ENCODE data around the gene GLB1L3.
A peak's percentile ranks its signal among the peaks of the same experiment; 100 is the strongest.
"Not testable (repeated sequence)": the region's sequence is repeated elsewhere in the genome, so short reads cannot be mapped to it uniquely, and the experiment has no call there.

The GLB1L3 gene

DNA sequence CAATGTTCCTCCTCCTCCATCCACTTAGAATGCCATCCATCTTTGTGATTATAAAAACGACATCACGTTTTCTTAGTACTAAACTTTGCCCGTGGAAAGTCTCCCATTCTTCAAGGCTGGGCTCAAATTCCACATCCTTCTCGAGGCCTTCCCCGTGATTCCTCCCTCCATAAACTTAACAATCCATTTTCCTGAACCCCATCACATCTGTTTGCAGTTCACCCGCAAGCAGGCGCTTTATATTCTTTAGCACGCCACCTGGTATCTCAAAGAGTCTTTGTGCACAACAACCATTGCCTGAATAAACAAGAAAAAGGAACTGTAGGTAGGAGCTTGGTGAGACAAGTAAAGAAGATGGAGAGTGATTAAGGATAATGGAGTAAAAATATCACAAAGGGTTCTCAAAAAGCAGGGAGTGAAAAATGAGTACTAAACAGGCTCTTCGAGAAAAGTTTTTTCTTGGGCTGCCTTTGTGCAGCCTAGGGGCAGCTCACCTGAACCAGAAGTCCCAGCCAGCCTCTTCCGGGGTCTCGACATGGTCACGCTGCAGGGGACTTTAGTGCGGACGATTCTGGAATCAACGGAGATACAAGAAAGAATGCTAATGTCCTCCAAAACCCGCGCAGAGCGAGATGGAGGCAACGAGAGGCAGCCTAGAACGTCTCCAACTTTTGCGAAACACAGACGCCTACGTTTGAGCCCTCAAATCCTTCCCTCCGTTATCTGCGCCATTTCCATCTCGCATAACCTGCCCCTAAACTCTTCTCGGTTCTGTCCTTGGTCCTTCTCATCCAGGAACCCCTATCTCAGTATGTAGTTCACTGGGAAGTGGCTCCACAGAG lies 23.6 kb upstream of the GLB1L3 start:
- H3K4me3 ChIP-seq (ENCODE audit: low read depth in 1 of 2, low read length in 2 of 2), result peak overlapping the region; percentile 95 to 100
- H3K36me3 ChIP-seq (ENCODE audit: control insufficient read depth in 1 of 2, insufficient read depth in 2 of 2, low read length in 2 of 2), result peaks cover 18 to 43% of the 10 kb centered on the region in 2 donors
- H3K27me3 ChIP-seq (ENCODE audit: low read depth, low read length), result no peaks in the 10 kb centered on the region
- H3K27ac ChIP-seq (ENCODE audit: low read length), result peak overlapping the region; percentile 78
- H3K9me3 ChIP-seq (ENCODE audit: control insufficient read depth in 1 of 2, low read length in 2 of 2), result no peaks in the 10 kb centered on the region
- H3K4me1 ChIP-seq (ENCODE audit: control insufficient read depth in 1 of 2, insufficient read depth in 2 of 2, low read length in 2 of 2), result peaks cover 6 to 23% of the 10 kb centered on the region in 2 donors

DNA sequence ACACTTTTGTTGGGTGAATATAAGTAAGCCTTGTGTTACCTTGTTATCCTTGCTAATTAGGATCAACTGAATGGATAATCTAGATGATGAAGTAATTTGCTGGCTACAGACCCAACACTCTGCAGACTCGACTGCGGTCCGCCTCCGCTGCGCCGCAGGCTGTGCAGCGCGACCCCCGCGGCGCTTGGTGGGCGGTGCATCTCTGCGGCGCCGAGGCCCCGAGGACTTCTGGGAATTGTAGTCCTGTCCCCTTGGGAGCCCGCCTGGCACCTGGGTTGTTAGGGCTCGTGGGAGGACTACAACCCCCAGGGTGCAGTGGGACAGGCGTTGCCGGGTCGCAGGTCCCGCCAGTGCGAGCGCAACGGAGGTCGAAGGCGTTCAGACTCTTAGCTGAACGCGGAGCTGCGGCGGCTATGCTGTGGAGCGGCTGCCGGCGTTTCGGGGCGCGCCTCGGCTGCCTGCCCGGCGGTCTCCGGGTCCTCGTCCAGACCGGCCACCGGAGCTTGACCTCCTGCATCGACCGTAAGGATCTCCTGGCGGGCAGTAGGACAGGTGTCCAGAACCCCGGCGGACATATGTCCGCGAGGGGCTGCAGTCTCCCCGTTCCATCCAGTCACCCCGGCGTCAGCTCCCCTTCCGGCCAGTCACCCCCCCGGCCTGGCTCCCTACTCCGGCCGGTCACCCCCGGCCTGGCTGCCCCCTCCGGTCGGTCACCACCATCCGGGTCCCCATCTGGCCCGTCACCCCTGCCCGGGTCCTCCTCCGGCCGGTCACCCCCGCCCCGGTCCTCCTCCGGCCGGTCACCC lies 22.8 kb upstream of the GLB1L3 start, which contains the start of the genes ACAD8 and THYN1:
TSS of gene ACAD8 (plus strand) at position 381 of the 806 bp plus-strand sequence. CDS start at position 414, 33 bp downstream.
TSS of gene THYN1 (minus strand) at position 165 of the 806 bp plus-strand sequence. CDS start 470 bp downstream, outside the sequence.
- Histone ChIP-seq H3K36me3 (ENCODE audit: control insufficient read depth in 1 of 2, insufficient read depth in 2 of 2, low read length in 2 of 2) (peaks cover 20 to 36% of the 10 kb centered on the region in 2 donors), H3K27me3 (ENCODE audit: low read depth, low read length) (no peaks in the 10 kb centered on the region), H3K9me3 (ENCODE audit: control insufficient read depth in 1 of 2, low read length in 2 of 2) (no peaks in the 10 kb centered on the region), H3K27ac (ENCODE audit: low read length) (peak within 1 kb of the TSS; percentile 78), H3K4me3 (ENCODE audit: low read depth in 1 of 2, low read length in 2 of 2) (peak within 1 kb of the TSS; percentile 95 to 100), H3K4me1 (ENCODE audit: control insufficient read depth in 1 of 2, insufficient read depth in 2 of 2, low read length in 2 of 2) (peaks cover 6 to 23% of the 10 kb centered on the region in 2 donors)

DNA sequence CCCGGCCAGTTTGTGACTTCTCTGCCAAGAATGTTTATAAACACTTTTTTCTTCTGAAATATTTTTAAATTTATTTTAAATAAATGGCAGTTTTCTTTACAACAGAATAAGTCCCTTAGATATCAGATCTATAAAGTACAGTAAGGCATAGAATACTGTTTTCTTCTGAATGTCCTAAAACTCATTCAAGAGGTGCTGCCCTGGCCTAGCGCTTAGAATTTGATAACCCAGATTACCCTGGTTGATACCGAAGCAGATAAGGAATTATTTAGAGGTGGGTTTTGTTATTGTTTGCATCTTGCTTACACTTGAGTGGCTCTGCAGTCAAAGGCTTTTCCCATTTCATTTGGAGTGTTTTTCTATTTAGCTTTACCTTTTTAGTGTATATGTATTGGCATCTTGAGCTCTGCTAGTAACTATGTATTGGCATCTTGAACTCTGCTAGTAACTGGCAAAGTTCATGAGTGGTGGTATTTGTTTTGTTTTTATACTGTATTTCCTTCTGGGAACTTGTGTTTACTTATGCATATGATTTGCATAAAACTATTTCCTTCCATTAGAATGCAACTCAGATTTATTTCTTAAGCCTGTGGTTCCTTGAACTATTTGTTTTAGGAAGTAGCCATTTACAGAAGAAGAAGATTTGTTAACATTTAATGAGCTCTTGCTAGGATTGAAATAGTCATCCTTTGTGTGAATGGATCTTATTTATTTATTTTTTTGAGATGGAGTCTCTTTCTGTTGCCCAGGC lies 21.6 kb upstream of the GLB1L3 start:
- Histone ChIP-seq H3K36me3 (ENCODE audit: control insufficient read depth in 1 of 2, insufficient read depth in 2 of 2, low read length in 2 of 2) (peaks cover 20 to 36% of the 10 kb centered on the region in 2 donors), H3K4me1 (ENCODE audit: control insufficient read depth in 1 of 2, insufficient read depth in 2 of 2, low read length in 2 of 2) (peaks cover 6 to 23% of the 10 kb centered on the region in 2 donors), H3K4me3 (ENCODE audit: low read depth in 1 of 2, low read length in 2 of 2) (peak overlapping the region; percentile 95 to 100), H3K27me3 (ENCODE audit: low read depth, low read length) (no peaks in the 10 kb centered on the region), H3K9me3 (ENCODE audit: control insufficient read depth in 1 of 2, low read length in 2 of 2) (no peaks in the 10 kb centered on the region), H3K27ac (ENCODE audit: low read length) (no peak overlapping the region)

DNA sequence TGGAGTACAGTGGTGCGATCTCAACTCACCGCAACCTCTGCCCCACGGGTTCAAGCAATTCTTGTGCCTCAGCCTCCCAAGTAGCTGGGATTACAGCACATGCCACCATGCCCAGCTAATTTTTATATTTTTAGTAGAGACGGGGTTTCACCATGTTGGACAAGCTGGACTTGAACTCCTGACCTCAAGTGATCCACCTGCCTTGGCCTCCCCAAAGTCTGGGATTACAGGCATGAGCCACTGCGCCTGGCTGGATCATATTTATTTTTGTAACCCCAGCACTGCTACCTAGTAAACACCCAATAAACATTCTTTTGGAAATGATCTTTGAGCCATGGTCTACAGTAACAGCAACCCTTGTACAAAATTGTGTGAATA lies 21.0 kb upstream of the GLB1L3 start:
- H3K4me1 ChIP-seq (ENCODE audit: control insufficient read depth in 1 of 2, insufficient read depth in 2 of 2, low read length in 2 of 2), result peaks cover 6 to 23% of the 10 kb centered on the region in 2 donors
- H3K36me3 ChIP-seq (ENCODE audit: control insufficient read depth in 1 of 2, insufficient read depth in 2 of 2, low read length in 2 of 2), result peaks cover 20 to 36% of the 10 kb centered on the region in 2 donors
- not testable (repeated sequence) for H3K27ac ChIP-seq (ENCODE audit: low read length); H3K27me3 ChIP-seq (ENCODE audit: low read depth, low read length); H3K4me3 ChIP-seq (ENCODE audit: low read depth in 1 of 2, low read length in 2 of 2); H3K9me3 ChIP-seq (ENCODE audit: control insufficient read depth in 1 of 2, low read length in 2 of 2)

DNA sequence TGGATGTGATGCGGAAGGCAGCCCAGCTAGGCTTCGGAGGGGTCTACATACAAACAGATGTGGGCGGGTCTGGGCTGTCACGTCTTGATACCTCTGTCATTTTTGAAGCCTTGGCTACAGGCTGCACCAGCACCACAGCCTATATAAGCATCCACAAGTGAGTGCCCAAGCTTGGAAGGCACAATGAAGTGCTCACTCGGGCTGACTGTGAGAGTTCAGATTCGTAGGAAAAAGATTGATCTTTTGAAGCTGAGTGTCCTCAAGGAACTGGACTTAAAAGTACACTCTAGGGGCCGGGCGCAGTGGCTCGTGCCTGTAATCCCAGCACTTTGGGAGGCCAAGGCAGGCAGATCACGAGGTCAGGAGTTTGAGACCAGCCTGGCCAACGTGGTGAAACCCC lies 19.1 kb upstream of the GLB1L3 start:
- H3K27me3 ChIP-seq (ENCODE audit: low read depth, low read length), result no peaks in the 10 kb centered on the region
- peaks cover 26 to 47% of the 10 kb centered on the region in 2 donors for H3K36me3 ChIP-seq (ENCODE audit: control insufficient read depth in 1 of 2, insufficient read depth in 2 of 2, low read length in 2 of 2)
- H3K4me1 ChIP-seq (ENCODE audit: control insufficient read depth in 1 of 2, insufficient read depth in 2 of 2, low read length in 2 of 2), result peaks cover 3 to 12% of the 10 kb centered on the region in 2 donors
- H3K27ac ChIP-seq (ENCODE audit: low read length), result no peak overlapping the region
- H3K9me3 ChIP-seq (ENCODE audit: control insufficient read depth in 1 of 2, low read length in 2 of 2), result no peaks in the 10 kb centered on the region
- H3K4me3 ChIP-seq (ENCODE audit: low read depth in 1 of 2, low read length in 2 of 2), result no peak overlapping the region

DNA sequence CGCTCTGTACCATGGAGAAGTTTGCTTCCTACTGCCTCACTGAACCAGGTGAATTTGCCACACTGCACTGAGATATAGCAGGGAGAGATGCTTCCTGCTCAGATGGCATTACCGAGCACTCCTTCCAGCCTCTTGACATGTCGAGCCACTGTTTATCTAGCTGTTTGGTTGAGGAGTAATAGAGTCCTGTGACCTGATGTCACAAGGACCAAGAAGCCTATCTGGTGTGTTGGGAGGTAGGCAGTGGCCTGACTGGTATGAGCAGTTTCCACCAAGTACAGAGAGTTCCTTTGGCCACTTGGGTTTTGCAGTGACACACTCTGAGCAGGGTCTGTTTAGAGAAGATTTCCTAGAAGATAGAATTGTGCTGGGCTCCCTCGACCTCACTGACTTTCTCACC lies 17.6 kb upstream of the GLB1L3 start:
- peaks cover 31 to 61% of the 10 kb centered on the region in 2 donors for H3K36me3 ChIP-seq (ENCODE audit: control insufficient read depth in 1 of 2, insufficient read depth in 2 of 2, low read length in 2 of 2)
- H3K27me3 ChIP-seq (ENCODE audit: low read depth, low read length), result no peaks in the 10 kb centered on the region
- H3K4me1 ChIP-seq (ENCODE audit: control insufficient read depth in 1 of 2, insufficient read depth in 2 of 2, low read length in 2 of 2), result peaks cover 0 to 7% of the 10 kb centered on the region in 2 donors
- no peaks in the 10 kb centered on the region for H3K9me3 ChIP-seq (ENCODE audit: control insufficient read depth in 1 of 2, low read length in 2 of 2)
- no peak overlapping the region for H3K27ac ChIP-seq (ENCODE audit: low read length)
- no peak overlapping the region for H3K4me3 ChIP-seq (ENCODE audit: low read depth in 1 of 2, low read length in 2 of 2)

DNA sequence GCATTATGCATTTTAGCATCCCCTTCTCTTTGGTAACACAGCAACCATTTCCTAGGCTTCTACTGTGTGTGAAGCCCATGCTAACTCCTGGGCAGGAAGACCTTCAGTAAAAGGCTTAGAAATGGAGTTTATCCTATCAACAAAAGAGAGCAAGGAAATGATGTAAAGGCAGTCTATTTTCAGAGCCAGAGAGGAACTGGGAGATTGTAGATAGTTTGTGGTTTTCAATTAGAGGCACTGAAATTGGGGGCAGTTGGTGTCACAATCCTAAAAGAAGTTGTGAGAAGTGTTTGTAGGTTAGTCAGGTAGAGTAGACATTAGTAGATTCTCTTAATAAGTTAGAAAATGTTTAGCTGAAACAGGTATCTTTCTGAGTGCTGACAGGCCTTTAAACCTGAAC lies 15.7 kb upstream of the GLB1L3 start:
- peaks cover 37 to 74% of the 10 kb centered on the region in 2 donors for H3K36me3 ChIP-seq (ENCODE audit: control insufficient read depth in 1 of 2, insufficient read depth in 2 of 2, low read length in 2 of 2)
- H3K27me3 ChIP-seq (ENCODE audit: low read depth, low read length), result no peaks in the 10 kb centered on the region
- no peak overlapping the region for H3K4me3 ChIP-seq (ENCODE audit: low read depth in 1 of 2, low read length in 2 of 2)
- no peak overlapping the region for H3K27ac ChIP-seq (ENCODE audit: low read length)
- no peaks in the 10 kb centered on the region for H3K4me1 ChIP-seq (ENCODE audit: control insufficient read depth in 1 of 2, insufficient read depth in 2 of 2, low read length in 2 of 2)
- H3K9me3 ChIP-seq (ENCODE audit: control insufficient read depth in 1 of 2, low read length in 2 of 2), result no peaks in the 10 kb centered on the region

DNA sequence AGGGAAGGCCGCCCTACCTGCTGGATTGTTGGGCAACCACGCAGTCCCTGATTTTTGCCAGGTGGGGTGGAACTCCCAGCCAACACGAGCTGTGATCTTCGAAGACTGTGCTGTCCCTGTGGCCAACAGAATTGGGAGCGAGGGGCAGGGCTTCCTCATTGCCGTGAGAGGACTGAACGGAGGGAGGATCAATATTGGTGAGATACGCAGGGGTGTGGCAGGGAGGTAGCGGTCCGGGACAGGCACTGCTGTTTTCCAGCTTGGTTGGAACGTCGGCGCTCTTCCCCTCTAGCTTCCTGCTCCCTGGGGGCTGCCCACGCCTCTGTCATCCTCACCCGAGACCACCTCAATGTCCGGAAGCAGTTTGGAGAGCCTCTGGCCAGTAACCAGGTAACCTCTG lies 15.2 kb upstream of the GLB1L3 start:
- no peaks in the 10 kb centered on the region for H3K9me3 ChIP-seq (ENCODE audit: control insufficient read depth in 1 of 2, low read length in 2 of 2)
- H3K27me3 ChIP-seq (ENCODE audit: low read depth, low read length), result no peaks in the 10 kb centered on the region
- H3K27ac ChIP-seq (ENCODE audit: low read length), result no peak overlapping the region
- H3K4me3 ChIP-seq (ENCODE audit: low read depth in 1 of 2, low read length in 2 of 2), result no peak overlapping the region
- H3K4me1 ChIP-seq (ENCODE audit: control insufficient read depth in 1 of 2, insufficient read depth in 2 of 2, low read length in 2 of 2), result no peaks in the 10 kb centered on the region
- peaks cover 37 to 74% of the 10 kb centered on the region in 2 donors for H3K36me3 ChIP-seq (ENCODE audit: control insufficient read depth in 1 of 2, insufficient read depth in 2 of 2, low read length in 2 of 2)

DNA sequence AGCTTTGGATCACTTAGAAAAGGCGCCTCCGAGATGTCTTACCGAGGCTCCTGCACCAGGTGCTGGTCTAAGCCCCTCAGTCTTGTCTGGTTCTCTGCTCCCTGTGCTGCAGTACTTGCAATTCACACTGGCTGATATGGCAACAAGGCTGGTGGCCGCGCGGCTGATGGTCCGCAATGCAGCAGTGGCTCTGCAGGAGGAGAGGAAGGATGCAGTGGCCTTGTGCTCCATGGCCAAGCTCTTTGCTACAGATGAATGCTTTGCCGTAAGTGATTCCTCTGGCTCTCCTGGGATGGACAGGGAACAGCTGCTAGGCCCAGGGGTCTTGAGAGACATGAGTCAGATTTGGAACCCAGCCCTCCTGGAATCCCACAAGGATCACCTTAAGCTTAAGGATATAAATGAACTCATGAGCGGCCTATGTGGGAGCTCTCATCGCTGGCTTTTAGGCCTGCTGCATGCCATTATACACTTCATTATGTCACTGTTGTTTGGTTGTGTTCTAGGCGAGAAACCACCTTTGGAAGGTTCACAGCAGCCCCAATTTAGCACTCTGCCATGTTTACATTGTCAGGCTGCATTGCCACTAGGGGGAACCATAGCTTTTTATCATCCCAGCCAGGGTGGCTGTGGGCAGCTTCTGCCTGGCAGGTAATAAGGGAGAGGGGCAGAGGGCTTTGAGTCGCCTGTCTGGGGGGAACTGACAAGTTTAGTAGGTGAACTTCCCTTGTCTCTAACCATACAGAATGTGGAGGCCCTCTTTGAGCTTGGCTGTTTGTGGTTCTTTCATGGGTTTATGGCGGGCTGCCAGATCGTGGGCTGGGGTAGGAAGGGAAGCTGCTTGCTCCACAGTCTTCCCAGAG lies 14.3 kb upstream of the GLB1L3 start:
- H3K36me3 ChIP-seq (ENCODE audit: control insufficient read depth in 1 of 2, insufficient read depth in 2 of 2, low read length in 2 of 2), result peaks cover 37 to 68% of the 10 kb centered on the region in 2 donors
- H3K4me3 ChIP-seq (ENCODE audit: low read depth in 1 of 2, low read length in 2 of 2), result no peak overlapping the region
- no peaks in the 10 kb centered on the region for H3K27me3 ChIP-seq (ENCODE audit: low read depth, low read length)
- no peak overlapping the region for H3K27ac ChIP-seq (ENCODE audit: low read length)
- no peaks in the 10 kb centered on the region for H3K9me3 ChIP-seq (ENCODE audit: control insufficient read depth in 1 of 2, low read length in 2 of 2)
- no peaks in the 10 kb centered on the region for H3K4me1 ChIP-seq (ENCODE audit: control insufficient read depth in 1 of 2, insufficient read depth in 2 of 2, low read length in 2 of 2)

DNA sequence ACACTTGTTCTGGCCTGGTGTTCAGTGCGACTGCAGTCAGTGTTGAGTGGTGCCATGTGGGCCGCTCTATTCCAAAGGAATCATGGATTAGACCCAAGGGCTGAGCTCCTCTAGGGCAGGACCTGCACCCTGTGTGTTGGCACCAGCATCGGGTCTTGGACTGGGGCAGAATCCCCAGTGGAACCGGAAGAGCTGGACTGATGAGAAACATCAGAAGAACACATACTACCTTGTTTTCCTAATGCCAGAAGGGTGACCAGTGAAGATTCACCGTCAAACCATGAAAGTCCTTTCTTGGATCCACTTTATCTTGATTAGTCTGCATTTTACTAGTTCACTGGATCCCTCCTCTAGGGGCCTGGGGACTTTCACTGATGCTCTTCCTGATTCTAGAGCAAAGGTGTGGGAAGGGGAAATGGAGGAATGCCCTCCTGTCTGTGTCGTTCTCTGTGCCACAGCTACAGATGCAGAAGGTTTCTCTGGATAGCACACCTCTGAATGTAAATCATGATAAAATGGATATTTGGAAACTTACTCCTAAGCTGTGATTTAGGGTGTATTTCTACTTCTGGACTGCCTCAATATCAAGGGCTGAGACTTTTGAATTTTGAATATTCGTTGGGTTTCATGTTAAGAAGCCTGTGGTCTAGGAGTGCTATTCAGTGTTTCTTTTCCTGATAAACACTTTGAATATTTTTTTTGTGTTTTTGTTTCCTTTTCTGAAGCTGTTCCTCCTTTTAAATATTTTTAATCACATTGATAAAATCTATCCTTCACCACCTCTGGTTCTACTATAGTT lies 11.0 kb upstream of the GLB1L3 start:
- peaks cover 17 to 47% of the 10 kb centered on the region in 2 donors for H3K36me3 ChIP-seq (ENCODE audit: control insufficient read depth in 1 of 2, insufficient read depth in 2 of 2, low read length in 2 of 2)
- no peaks in the 10 kb centered on the region for H3K4me1 ChIP-seq (ENCODE audit: control insufficient read depth in 1 of 2, insufficient read depth in 2 of 2, low read length in 2 of 2)
- no peak overlapping the region for H3K4me3 ChIP-seq (ENCODE audit: low read depth in 1 of 2, low read length in 2 of 2)
- H3K27ac ChIP-seq (ENCODE audit: low read length), result no peak overlapping the region
- no peaks in the 10 kb centered on the region for H3K9me3 ChIP-seq (ENCODE audit: control insufficient read depth in 1 of 2, low read length in 2 of 2)
- H3K27me3 ChIP-seq (ENCODE audit: low read depth, low read length), result no peaks in the 10 kb centered on the region
